ENCODE measurements around the gene IMPDH2. TPM values are rescaled to one million over a fixed set of nuclear protein-coding genes. Genes with fewer than 3 reads are reported as not detected.

IMPDH2 gene
- total RNA-seq, 1 experiment from 2014 or later = 218 TPM

DNA sequence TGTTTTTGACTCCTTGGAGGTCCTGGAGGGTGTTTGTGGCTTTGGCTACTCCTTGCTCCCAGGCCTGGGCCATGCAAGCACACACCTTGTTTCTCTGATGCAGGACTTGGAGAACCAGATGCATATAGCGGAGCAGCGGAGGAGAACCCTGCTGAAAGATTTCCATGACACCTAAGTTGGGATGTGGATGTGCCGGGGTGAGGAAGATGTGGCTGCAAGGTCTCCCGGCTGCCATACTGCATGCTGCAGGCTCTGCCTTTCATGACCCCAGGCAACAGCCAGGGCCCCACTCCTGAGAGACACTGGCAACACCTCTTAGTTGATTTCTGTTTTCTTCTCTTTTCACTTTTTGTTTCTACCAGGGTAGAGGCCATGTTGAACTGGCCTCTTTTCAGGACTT is 46.1 kb downstream of the IMPDH2 start:
- no peak for DNase-seq (ENCODE audit: low spot score)

DNA sequence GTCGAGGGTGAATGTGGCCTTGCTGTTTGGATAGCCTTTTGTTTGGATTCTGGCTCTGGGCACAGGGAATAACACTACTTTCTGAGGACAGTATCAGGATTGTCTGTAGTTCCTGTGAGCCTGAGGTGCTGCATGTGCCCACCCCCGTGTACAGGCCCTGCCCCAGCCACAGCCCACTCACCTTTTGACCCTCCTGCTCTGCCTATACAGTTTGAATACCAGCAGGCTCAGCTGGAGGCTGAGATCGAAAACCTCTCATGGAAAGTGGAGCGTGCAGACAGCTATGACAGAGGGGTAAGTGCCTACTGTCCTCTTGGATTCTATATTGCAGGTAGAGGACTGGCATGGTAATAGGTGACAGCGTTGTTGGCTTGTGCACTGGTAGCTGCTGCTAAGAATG is 46.5 kb downstream of the IMPDH2 start:
- DNase-seq (ENCODE audit: low spot score) = no peak

DNA sequence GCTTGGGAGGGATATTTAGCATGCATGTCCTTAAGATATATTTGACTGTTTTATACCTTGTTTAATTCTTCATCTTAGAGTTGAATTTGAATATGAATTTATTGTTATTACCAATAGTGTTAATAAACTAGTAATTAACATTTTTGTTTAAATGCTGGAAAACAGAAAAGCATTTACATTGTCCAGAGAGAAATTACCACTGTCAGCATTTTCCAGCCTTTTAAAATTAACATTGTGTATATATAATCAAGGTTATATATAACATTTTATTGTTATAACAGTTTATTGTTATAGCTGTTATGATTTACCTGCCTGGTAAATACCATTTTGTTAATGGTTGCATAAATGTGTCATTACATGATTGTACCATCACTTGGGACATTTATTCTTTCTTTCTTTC is 47.2 kb downstream of the IMPDH2 start:
- DNase-seq (ENCODE audit: low spot score) = no peak

DNA sequence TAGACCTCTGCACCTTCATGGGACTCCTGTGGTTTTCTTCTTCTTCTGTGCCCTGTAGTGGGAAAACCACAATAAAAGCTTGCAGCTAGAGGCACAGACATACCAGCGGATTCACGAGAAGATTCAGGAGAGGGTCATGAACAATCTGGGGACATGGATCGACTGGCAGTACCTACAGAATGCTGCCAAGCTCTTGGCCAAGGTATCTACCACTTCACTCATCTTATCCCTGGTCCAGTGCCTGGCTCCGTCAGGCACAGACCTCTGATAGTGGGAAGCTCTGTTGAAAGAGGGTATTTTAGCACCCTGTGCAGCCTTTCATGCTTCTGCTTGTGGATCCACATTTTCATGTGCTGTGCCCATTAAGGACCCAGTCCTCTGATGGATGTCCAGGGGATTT is 48.9 kb downstream of the IMPDH2 start:
- no peak for DNase-seq (ENCODE audit: low spot score)

DNA sequence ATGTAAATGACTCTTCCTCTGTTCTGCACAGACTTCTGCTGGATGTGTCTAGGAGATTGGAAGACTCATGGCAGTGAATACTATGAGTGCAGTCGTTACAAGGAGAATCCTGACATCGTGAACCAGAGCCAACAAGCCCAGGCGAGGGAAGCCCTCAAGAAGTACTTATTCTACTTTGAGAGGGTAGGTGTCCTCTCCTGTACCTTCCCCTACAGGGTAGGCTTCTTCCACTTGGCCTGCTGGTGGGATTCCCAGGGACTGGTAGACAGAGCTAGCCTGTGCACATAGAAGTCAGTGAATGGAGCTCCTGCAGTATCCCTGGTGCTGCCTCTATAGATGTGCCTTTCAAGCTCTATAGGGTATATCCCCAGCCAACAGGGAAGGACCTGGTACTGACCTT is 49.7 kb downstream of the IMPDH2 start:
- DNase-seq (ENCODE audit: low spot score) = no peak

Other genes with a start within 250 kb of the IMPDH2 start
- 33.9 and 37.3 TPM in 2 replicates for gene PRKAR2A, start 181.5 kb downstream of the IMPDH2 start, total RNA-seq (2014; rRNA removed; shearing (Covaris generic))
- 23.9 and 45.5 TPM in 2 replicates for gene SLC25A20, start 130.5 kb downstream of the IMPDH2 start, total RNA-seq (2014; rRNA removed; shearing (Covaris generic))
- gene ARIH2, start 110.6 kb downstream of the IMPDH2 start, total RNA-seq (2014; rRNA removed; shearing (Covaris generic)) = 71.3 and 76.1 TPM in 2 replicates
- 20.7 and 21.2 TPM in 2 replicates for gene P4HTM, start 39.2 kb downstream of the IMPDH2 start, total RNA-seq (2014; rRNA removed; shearing (Covaris generic))
- 63.7 and 76.1 TPM in 2 replicates for gene WDR6, start 22.0 kb downstream of the IMPDH2 start, total RNA-seq (2014; rRNA removed; shearing (Covaris generic))
- gene DALRD3, start 10.8 kb downstream of the IMPDH2 start, total RNA-seq (2014; rRNA removed; shearing (Covaris generic)) = 36.1 and 50.0 TPM in 2 replicates
- 96.8 and 112 TPM in 2 replicates for gene NDUFAF3, start 7.3 kb downstream of the IMPDH2 start, total RNA-seq (2014; rRNA removed; shearing (Covaris generic))
- gene QRICH1, start 64.7 kb upstream of the IMPDH2 start, total RNA-seq (2014; rRNA removed; shearing (Covaris generic)) = 79.1 and 82.7 TPM in 2 replicates
- gene QARS1, start 75.4 kb upstream of the IMPDH2 start, total RNA-seq (2014; rRNA removed; shearing (Covaris generic)) = 141 and 172 TPM in 2 replicates
- 48.3 and 54.2 TPM in 2 replicates for gene USP19, start 91.4 kb upstream of the IMPDH2 start, total RNA-seq (2014; rRNA removed; shearing (Covaris generic))
- 189 and 192 TPM in 2 replicates for gene LAMB2, start 103.7 kb upstream of the IMPDH2 start, total RNA-seq (2014; rRNA removed; shearing (Covaris generic))
- 18.8 and 25.6 TPM in 2 replicates for gene CCDC71, start 136.9 kb upstream of the IMPDH2 start, total RNA-seq (2014; rRNA removed; shearing (Covaris generic))
- 9.0 and 16.0 TPM in 2 replicates for gene KLHDC8B, start 142.2 kb upstream of the IMPDH2 start, total RNA-seq (2014; rRNA removed; shearing (Covaris generic))
- gene C3orf62, start 247.8 kb upstream of the IMPDH2 start, total RNA-seq (2014; rRNA removed; shearing (Covaris generic)) = 0.41 and 0.67 TPM in 2 replicates

Measured in A172 (cell line).